GM19328 (cell line): Measurements from ENCODE around the gene BACE1-AS.
"Not testable (repeated sequence)": the region's sequence is repeated elsewhere in the genome, so short reads cannot be mapped to it uniquely, and the experiment has no call there.

Source experiments
- ATAC-seq: cut with Tn5 transposase; IDR thresholded peaks from one replicate; pipeline ENCODE4 v1.9.1; 2021; ENCODE audit warnings: mild to moderate bottlenecking, moderate library complexity; ENCODE audit not compliant: unreplicated experiment

Gene BACE1-AS

DNA sequence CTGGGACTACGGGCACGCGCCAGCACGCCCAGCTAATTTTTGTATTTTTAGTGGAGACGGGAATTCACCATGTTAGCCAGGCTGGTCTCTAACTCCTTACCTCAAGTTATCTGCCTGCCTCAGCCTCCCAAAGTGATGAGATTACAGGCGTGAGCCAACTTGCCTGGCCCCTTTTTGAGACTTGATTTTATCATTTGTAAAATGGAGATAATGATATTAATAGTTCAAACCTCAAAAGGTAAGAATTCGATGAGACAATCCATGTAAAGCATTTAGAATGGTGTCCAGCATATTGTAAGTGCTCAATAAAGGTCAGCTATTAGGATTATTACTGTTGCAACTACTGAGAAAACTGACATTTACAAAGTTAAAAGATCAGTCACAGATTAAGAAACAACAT is 27.6 kb downstream of the BACE1-AS start:
- ATAC-seq: no peak

DNA sequence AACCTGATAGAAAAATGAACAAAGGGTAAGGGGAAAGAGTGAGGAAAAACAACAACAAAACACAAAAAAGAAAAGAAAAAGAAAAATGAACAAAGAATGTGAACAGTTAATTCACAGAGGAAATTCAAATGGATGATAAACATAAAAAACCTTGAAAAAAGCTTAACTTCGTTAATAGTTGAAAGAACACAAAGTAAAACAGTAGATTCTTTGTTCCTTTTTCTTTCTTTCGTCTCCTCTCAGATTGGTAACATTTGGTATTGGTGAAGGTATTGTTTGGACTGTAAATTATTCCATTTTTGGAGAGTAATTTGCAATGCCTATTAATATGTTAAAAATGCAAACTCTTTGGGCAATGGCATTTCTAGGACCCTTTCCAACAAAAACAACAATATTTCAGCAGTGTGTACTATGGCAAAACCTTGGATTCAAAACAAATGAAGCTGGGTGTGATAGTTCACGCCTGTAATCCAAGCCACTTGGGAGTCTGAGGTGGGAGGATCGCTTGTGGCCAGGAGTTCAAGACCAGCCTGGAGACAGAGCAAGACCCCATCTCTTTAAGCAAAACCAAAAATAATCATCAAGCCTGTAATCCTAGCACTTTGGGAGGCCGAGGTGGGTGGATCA is 28.2 kb downstream of the BACE1-AS start:
- ATAC-seq: no peak

DNA sequence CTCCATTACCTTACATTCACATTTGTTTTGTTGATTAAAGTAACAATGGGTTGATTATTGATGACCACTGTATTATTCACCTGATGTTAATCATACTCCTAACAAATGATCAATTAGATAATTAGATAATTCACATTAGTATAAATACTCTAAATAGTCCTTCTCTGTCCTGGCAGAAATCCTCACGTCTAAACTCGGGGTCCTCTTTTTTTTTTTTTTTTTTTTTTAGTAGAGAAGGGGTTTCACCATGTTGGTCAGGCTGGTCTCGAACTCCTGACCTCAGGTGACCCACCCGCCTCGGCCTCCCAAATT is 36.1 kb downstream of the BACE1-AS start:
- ATAC-seq: not testable (repeated sequence)

DNA sequence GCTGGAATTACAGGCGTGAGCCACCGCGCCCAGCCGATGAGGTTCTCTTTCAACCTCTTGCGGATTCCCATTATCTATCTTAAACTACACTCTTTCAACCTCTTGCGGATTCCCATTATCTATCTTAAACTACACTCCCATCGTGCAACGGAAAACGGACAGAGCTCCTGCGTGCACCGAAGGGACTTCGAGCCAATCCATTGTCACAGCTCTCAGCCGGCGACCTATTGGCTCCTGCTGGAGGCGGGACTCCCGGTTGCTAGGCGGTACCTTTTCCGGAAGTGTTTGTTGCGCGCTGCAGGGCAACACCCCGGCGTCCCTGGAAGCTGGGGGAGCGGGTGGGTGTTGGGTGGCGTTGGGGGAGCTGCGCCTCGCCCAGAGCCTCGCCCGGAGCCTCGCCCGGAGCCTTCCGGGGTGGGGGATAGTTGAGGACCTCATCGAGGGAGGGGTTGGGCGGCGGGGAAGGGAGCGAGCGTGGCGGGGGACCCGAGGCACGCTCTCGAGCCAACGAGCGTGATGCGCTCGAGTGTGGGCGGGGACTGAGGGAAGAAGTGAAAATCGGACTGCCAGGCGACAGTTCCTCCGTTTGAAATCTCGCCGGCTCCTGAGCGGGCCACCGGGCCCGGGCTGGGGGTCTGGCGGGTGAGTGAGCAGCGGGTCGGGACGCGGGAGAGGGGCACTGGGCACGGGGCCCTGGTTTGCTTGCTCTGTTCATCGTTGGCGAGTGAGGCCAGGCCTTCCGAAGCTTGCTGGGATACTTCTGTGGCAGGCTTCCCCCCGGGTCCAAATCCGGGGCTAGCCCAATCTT is 36.6 kb downstream of the BACE1-AS start, which contains the start of gene CEP164:
TSS of gene CEP164 (plus strand) at position 288 of the 808 bp plus-strand sequence. CDS start 10,733 bp downstream, outside the sequence.
- ATAC-seq: peak; percentile 92

DNA sequence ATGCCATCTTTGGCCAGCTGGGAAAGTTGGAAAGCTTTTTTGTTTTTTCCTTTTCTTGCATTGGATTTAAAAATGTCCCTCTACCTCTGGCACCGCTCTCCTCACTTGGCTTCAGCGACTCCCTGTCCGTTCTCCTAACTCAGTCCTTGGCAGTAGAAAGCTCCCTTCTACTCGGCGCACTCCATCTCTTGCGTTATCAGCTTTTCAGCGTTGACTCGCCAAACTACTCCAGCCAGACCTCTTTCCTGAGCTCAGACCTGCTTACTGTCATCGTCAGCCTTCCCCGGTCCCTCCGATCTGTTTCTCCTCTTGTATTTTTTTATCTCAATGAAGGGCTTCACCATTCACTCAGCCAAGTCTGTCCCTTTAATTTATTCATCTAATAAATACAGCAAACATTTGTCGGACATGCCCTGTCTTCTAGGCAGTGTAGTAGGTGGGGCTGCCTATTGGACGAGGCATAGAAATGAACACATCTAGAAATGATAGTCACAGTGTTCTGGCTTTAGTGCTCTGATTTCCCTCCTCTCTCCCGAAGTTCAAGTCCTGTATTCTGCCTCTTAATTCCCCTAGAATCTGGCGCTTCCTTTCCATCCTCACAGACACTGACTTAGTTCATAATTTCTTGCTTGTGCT is 37.3 kb downstream of the BACE1-AS start:
- ATAC-seq: peak; percentile 12

- no peak for ATAC-seq
These were observed 41.7 kb downstream of the BACE1-AS start for GRCh38 chr11:117332843-117333242.

DNA sequence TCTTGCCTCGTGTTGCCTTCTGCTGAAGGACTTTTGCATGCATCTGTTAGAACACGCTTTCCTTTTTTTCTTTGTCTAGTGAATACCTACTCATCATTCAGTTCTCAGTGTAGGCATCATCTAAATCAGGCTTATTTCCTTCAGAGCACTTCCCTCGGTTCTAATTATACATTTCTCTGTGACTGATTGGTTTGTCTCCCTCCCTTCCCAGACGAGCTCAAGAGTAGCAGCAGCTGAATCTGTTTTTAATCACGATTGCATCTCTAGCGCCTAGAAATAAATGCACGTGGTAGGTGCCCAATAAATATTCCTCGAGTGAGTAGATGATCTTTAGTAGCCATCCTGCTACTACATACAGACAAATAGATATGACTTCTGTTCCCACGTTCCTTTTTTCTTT is 42.8 kb downstream of the BACE1-AS start:
- ATAC-seq: no peak

- ATAC-seq: no peak
These were observed 43.8 kb downstream of the BACE1-AS start for GRCh38 chr11:117334896-117335295.

- no peak for ATAC-seq
These were observed 44.3 kb downstream of the BACE1-AS start for GRCh38 chr11:117335399-117335798.

- no peak for ATAC-seq
These were observed 45.9 kb downstream of the BACE1-AS start for GRCh38 chr11:117337076-117337475.
